Right lobe of liver (tissue), 4 donors: ENCODE results near the gene FAXDC2.

ENCODE experiments used
- CTCF ChIP-seq, 4 donors: fragments of 200-600 bp in 3 of 4; fragments of 450-650 bp in 1 of 4; IDR thresholded peaks; one replicate each; pipeline versions ENCODE4 v1.5.1 to v1.8.0; 2016 to 2022; ENCODE audit warnings: antibody characterized with exemption in 4 of 4, mild to moderate bottlenecking in 2 of 4
- POLR2A ChIP-seq: fragments of 450-650 bp; IDR thresholded peaks from one replicate; pipeline ENCODE4 v1.6.1; 2017; ENCODE audit warnings: antibody characterized with exemption, mild to moderate bottlenecking
- donor health status: DM: no; HTN: no; CAD: no.
- donor health status: DM: no; HTN: no; CAD: no.
- donor health status: DM: no; HTN: yes; CAD: no.

DNA sequence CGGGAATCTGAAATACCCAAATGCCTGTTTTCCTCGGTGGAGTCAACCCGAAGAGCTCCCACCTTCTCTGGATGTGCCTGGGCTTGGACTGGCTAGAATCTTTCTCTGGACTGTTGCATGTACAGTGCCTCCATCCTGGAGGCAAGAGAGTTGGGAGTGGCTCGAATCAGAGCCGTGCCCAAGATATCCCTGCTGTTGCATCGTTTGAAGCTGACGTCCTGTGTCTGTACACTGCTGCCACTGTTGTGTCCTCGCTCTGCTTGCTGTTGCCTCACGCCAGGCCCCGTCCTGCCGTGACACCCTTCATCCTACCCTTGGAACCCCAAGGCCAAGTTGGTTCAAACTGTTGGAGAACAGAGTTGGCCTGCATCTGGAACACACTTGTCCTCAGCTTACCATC is 35.4 kb downstream of the FAXDC2 start:
- TF ChIP-seq CTCF (IDR thresholded peaks at IDR 0.05) (no peak), POLR2A (no peak)
